Medulla oblongata (tissue), 1 donor: Measurements from ENCODE around the gene GOLGA6L2.
A peak's percentile ranks its signal among the peaks of the same experiment; 100 is the strongest.
"Not testable (repeated sequence)": the region's sequence is repeated elsewhere in the genome, so short reads cannot be mapped to it uniquely, and the experiment has no call there.

Experiments
- DNase-seq: peaks from one replicate; pipeline ENCODE4 v3.0.0-alpha.2; 2015; ENCODE audit errors: extremely low spot score

GOLGA6L2 gene

GRCh38 chr15:23425327-23425726 is 21.7 kb downstream of the GOLGA6L2 start:
- DNase-seq = not testable (repeated sequence)

- DNase-seq = no peak
Observed at GRCh38 chr15:23424111-23424904, 22.7 kb downstream of the GOLGA6L2 start.

DNA sequence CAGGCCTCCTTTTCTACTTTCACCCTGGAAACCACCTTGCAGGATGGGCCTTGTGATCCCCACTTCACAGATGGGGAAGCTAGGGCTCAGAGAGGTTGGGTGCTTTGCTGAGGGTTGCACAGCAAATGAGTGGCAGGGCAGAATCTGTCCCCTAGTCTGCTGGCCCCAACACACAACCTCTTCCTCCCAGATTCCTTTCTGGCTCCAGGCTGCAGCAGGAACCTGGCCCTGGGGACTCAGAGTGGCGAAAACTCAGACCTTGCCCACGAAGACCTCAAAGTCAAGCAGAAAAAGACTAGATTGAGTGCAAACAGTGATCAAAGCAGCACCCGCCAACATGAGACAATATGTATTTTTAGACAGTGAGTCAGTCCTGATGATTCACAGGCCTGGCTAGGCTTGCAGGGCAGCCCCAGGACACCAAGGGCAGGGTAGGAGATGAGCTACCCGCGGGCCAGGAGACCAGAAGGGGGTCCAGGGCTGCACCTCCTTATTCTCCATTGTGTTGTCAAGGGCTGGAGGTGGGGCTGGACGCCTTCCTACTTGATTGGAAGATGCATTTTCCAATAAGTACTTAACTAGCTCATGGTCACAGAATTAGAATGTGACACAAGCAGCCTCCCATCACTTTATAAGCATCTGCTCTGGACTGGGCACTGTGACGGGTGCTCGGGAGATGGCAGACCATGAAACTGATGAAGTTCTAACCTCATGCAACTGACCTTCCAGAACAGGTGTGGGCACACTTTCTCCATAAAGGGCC is 23.9 kb downstream of the GOLGA6L2 start:
- DNase-seq = no peak

DNA sequence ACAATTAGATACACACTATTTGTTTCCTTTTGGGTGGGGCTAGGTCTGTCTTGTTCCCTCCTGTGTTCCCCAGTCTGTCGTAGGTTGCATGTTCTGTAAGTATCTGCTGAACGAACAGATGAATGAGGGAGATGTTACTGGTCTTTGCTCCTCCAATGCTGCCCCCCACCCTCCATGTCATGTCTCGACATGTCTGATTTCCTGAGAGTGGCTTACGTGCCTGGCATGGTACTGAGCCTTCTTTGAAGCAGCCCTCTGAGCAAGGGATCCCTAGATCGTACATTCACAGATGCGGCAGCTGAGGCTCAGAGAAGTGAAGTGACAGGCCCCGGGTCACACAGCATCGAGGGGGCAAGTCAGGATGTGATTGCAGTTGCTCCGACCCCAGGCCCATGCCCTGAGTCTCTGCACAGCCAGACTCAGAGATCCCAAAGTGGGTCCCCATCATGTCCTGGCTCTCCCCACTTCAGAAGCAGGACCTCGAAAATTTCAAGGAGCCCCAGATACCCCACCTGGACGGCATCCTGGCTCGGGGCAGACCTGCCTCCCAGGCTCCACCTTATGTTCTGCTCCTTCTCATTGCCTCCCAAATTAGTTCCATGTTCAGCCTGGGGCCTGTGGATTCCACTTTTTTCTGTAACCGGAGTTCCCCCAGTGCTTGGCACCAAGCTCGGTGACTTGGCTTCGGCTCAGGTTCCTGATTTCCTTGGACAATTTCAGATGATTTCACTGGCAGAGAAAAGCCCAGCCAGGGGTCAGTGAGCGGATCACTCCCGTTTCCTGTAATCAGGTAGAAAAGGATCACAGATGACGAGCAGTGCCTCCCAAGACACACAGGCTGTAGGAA is 24.7 kb downstream of the GOLGA6L2 start:
- no peak for DNase-seq

DNA sequence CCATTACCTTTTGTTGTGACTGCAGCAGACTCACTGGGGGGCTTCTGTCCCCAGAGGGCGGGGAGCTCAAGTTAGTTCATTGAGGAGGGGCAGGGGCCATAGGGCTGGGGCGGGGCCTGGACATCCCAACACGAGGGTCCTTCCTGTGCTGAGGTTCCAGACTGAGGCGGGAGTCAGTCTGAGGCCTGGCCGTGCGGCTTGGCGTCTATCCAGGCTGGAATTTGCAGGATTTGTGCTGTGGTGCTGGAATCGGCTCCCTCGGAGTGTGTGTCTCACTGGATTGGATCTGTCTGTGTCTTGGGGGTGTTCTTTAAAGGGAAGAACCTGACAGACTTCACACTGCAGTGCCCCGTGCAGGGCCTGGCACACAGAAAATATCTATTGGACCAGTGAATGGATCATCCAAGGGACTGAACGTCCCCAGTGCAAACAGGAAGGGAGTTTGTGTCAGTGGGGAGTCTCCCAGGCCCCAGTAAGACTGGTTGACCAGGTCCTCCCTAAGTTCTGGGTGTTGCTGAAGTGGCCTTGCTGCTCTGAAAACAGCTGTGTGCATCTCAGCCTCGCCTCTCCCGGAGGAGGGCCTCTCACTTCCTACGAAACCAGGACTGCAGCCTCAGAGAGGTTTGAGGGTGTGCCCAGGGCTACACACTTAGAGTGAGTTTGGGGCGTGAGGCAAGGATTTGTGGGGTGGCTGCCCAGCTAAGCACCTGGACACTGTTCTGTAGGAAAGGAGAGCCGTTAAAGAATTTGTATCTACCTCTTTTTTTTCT is 26.1 kb downstream of the GOLGA6L2 start:
- no peak for DNase-seq

DNA sequence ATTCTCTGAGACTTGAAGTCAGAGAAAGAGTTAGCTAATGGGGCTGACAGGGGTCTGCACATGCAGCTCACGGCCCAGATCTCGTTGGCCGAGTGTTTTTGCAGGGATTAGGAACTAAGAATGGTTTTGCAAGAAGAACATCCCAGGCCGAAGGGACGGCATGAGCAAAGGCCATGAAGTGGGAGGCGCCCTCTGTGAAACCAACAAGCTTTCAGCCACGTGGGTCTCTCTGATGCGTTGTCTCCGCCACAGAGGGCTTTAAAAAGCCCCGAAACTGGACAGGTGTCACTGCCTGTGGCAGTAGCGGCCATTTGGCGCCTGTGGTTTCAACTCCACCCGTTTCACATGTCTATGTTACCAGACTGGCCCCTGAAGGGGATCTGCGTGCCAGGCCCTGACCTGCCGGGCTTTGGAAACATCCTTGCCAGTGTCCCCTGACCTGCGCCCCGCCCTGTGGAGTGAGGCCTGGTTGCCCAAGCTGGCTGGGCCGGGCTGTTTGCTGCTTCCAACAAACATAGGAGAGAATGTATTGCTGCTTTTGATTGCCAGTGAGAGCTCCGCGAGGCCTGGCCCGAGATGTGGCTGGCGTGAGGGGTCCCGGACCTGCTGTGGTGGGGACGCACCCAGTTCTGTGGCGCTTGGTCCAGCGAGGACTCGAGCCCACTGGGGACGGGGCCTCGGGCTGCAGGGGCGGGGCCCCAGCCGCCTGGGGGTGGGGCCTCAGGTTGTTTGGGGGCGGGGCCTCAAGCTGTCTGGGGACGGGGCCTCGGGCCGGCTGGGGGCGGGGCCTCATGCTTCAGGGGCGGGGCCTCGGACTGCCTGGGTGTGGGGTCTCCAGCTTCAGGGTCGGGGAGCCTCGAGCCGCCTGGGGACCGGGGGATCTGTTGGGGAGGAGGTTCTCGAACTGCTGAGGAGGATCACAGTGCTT is 30.4 kb downstream of the GOLGA6L2 start:
- DNase-seq = no peak

- not testable (repeated sequence) for DNase-seq
Observed at GRCh38 chr15:23415866-23416265, 31.2 kb downstream of the GOLGA6L2 start.

DNA sequence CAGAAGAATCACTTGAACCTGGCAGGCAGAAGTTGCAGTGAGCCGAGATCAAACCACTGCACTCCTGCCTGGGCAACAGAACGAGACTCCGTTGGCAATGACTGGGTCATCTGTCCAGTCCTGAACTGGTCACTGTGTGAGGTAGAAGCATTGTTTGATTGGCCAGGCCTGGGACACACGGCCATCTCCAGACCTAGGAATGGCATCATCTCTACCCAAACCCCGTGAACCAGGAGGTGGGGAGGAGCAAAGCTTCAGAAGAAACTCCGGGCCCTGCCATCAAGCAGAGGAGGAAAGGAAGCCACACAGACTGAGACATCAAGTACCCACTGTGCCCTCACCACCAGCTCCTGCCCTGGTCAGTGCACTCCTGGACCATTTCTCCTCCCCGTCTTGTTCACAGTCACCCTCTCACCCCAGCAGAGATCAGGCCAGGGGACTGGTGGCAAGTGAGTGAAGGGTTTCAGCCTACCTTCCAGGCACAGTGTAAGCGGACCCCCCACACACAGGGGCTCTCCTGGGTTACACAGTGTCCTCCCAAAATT is 31.6 kb downstream of the GOLGA6L2 start:
- DNase-seq = no peak

GRCh38 chr15:23412881-23413600 is 34.0 kb downstream of the GOLGA6L2 start:
- DNase-seq = not testable (repeated sequence)

DNA sequence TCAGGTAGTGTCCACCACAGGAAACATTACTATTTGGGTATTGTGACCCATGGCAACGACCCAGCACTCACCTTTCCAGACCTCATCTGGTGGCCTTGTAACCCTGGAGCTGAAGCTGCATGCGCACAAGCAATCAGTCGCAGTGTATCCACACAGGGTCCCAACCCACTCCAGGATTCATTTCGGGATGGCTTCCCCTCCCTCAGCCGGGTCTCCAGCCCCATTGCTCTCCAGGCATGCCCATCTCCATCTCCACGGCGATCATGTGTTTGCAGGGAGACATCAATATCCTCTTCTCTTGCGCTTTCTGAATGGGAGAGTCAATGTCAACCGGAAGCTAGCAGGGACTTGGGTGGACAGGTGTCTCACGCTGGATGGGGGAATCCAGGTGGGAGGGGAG is 35.2 kb downstream of the GOLGA6L2 start:
- DNase-seq = no peak

GRCh38 chr15:23403550-23403949 is 43.5 kb downstream of the GOLGA6L2 start:
- no peak for DNase-seq

DNA sequence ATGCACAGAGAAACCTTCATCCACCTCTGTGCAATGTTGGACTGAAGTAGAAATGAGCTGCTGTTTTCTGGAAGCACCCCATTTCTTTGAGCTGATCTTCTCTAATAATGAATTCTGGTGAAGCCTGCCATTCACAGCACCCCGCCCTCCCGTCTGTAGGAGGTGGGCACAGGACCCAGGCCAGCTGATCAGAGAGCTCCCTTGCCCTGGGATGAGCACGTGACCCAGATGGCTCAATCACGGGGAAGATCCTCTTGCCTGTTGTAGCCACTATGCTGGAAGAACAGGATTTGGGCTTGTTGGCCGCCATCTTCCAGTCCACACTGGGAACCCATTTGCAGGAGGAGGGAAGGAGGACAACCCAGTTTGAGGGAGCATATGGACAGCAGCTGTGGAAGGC is 44.5 kb downstream of the GOLGA6L2 start:
- DNase-seq = no peak

DNA sequence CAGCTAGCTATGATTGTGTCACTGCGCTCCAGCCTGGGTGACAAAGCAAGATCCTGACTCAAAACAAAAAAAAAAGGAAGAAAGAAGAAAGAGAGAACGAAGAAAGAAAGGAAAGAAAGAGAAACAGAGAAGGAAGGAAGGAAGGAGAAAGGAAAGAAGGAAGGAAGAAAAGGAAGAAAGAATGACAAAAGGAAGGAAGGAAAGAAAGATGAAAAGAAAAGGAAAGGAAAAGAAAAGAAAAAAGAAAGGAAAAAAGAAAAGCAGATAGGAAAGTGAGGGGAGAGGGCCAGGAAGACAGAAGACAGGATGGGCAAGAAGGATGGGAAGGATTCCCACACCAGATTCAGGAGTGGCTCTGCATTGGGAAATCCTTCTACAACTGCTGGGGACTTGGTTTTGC is 44.9 kb downstream of the GOLGA6L2 start:
- DNase-seq = no peak

DNA sequence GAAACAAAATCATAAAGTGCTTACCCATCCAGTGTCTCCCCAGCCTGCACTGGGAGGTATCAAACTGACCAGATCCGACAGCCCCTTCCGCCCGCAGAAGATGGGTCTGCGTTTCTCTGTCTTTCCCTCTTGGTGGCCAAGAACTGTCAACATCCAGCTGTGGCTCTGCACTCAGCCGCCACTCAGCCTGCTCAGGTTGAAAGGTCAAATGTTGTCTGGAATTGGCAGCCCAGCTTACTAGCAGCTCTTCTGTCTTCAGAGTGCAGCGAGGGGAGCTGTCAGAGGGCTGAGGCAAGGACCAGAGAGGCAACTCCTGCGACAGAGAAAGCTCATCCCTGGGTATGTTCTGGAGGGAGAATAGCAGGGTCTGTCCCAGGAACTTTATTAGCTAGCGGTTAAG is 45.4 kb downstream of the GOLGA6L2 start:
- DNase-seq = no peak

- not testable (repeated sequence) for DNase-seq
Observed at GRCh38 chr15:23399207-23399606, 47.8 kb downstream of the GOLGA6L2 start.

- not testable (repeated sequence) for DNase-seq
Observed at GRCh38 chr15:23398357-23398756, 48.7 kb downstream of the GOLGA6L2 start.

DNA sequence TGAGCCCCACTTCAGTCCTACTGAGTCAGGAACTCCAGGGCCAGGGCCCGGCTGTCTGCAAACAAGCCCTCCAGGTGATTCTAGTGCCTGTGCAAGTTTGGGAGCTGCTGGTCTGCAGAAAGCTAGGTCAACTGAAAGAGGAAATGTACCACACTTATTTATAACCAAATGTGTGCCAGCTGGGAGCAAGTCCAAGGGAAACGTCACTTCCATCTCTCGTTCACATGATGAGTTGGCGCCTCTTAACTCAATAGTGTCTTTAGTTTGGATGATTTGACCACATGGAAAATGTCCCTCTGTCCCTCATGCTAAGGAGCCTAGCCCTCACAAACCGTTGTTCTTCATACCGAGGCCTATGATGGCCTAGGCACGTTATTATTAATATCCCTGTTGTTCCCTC is 49.3 kb downstream of the GOLGA6L2 start:
- DNase-seq = peak; percentile 34

- DNase-seq = no peak
Observed at GRCh38 chr15:23395832-23396231, 51.2 kb downstream of the GOLGA6L2 start.

GRCh38 chr15:23395030-23395692 is 51.9 kb downstream of the GOLGA6L2 start:
- no peak for DNase-seq
